Muscle layer of colon (tissue), 2 donors: ENCODE results near the gene OPCML.

Source experiments
- H3K27ac ChIP-seq: one replicate; pipeline ENCODE4 v1.7.0; 2013; ENCODE audit warnings: low read depth, mild to moderate bottlenecking, low read length, moderate library complexity
- H3K27me3 ChIP-seq, 2 donors: one replicate each; pipeline ENCODE4 v1.7.0; 2013; ENCODE audit warnings: low read length in 2 of 2, mild to moderate bottlenecking in 2 of 2; ENCODE audit not compliant: insufficient read depth in 2 of 2, control insufficient read depth in 1 of 2
- H3K36me3 ChIP-seq: one replicate; pipeline ENCODE4 v1.7.0; 2013; ENCODE audit warnings: mild to moderate bottlenecking, low read length; ENCODE audit not compliant: insufficient read depth
- H3K4me1 ChIP-seq: one replicate; pipeline ENCODE4 v1.7.0; 2013; ENCODE audit warnings: mild to moderate bottlenecking, low read length; ENCODE audit not compliant: insufficient read depth
- H3K4me3 ChIP-seq, 2 donors: one replicate each; pipeline ENCODE4 v1.7.0; 2013; ENCODE audit warnings: low read length in 2 of 2, low read depth in 1 of 2, mild to moderate bottlenecking in 1 of 2, moderate library complexity in 1 of 2
- H3K9ac ChIP-seq: one replicate; pipeline ENCODE4 v1.7.0; 2013; ENCODE audit warnings: low read length
- H3K9me3 ChIP-seq: one replicate; pipeline ENCODE4 v1.7.0; 2013; ENCODE audit warnings: mild to moderate bottlenecking, low read length
- donor health status: abdominal sarcoma.
- donor health status: Adenocarcinoma of cecum.

The OPCML gene

GRCh38 chr11:132763503-132763902 lies 768.8 kb downstream of the OPCML start:
- H3K9me3 ChIP-seq: no peaks in the 10 kb centered on the region
- no peak overlapping the region for H3K4me3 ChIP-seq
- H3K36me3 ChIP-seq: no peaks in the 10 kb centered on the region
- H3K4me1 ChIP-seq: no peaks in the 10 kb centered on the region
- no peak overlapping the region for H3K9ac ChIP-seq
- no peak overlapping the region for H3K27ac ChIP-seq
- no peaks in the 10 kb centered on the region for H3K27me3 ChIP-seq

GRCh38 chr11:132755934-132756333 lies 776.4 kb downstream of the OPCML start:
- no peaks in the 10 kb centered on the region for H3K27me3 ChIP-seq
- H3K36me3 ChIP-seq: no peaks in the 10 kb centered on the region
- H3K4me1 ChIP-seq: no peaks in the 10 kb centered on the region
- H3K9ac ChIP-seq: no peak overlapping the region
- no peak overlapping the region for H3K4me3 ChIP-seq
- no peaks in the 10 kb centered on the region for H3K9me3 ChIP-seq
- no peak overlapping the region for H3K27ac ChIP-seq

- H3K4me1 ChIP-seq: no peaks in the 10 kb centered on the region
- H3K9ac ChIP-seq: no peak overlapping the region
- no peaks in the 10 kb centered on the region for H3K27me3 ChIP-seq
- no peaks in the 10 kb centered on the region for H3K9me3 ChIP-seq
- no peaks in the 10 kb centered on the region for H3K36me3 ChIP-seq
- H3K27ac ChIP-seq: no peak overlapping the region
- no peak overlapping the region for H3K4me3 ChIP-seq
These were observed 780.6 kb downstream of the OPCML start for GRCh38 chr11:132751516-132752250.

- Histone ChIP-seq H3K27ac (no peak overlapping the region), H3K36me3 (no peaks in the 10 kb centered on the region), H3K4me1 (no peaks in the 10 kb centered on the region)
These were observed 786.0 kb downstream of the OPCML start for GRCh38 chr11:132746305-132746704.

GRCh38 chr11:132745306-132745705 lies 787.0 kb downstream of the OPCML start:
- H3K36me3 ChIP-seq: no peaks in the 10 kb centered on the region
- no peaks in the 10 kb centered on the region for H3K9me3 ChIP-seq
- no peak overlapping the region for H3K4me3 ChIP-seq
- no peaks in the 10 kb centered on the region for H3K27me3 ChIP-seq
- H3K27ac ChIP-seq: no peak overlapping the region
- H3K4me1 ChIP-seq: no peaks in the 10 kb centered on the region
- H3K9ac ChIP-seq: no peak overlapping the region

More at GRCh38 chr11:132746305-132746704, 786.0 kb downstream of the OPCML start:
- Histone ChIP-seq H3K9me3 (no peaks in the 10 kb centered on the region), H3K4me3 (no peak overlapping the region), H3K9ac (no peak overlapping the region), H3K27me3 (no peaks in the 10 kb centered on the region)

GRCh38 chr11:132744771-132745170 lies 787.5 kb downstream of the OPCML start:
- H3K9ac ChIP-seq: no peak overlapping the region
- no peaks in the 10 kb centered on the region for H3K27me3 ChIP-seq
- H3K27ac ChIP-seq: no peak overlapping the region
- H3K4me1 ChIP-seq: no peaks in the 10 kb centered on the region
- H3K36me3 ChIP-seq: no peaks in the 10 kb centered on the region
- no peaks in the 10 kb centered on the region for H3K9me3 ChIP-seq
- H3K4me3 ChIP-seq: no peak overlapping the region

GRCh38 chr11:132743601-132744000 lies 788.7 kb downstream of the OPCML start:
- no peaks in the 10 kb centered on the region for H3K36me3 ChIP-seq
- no peaks in the 10 kb centered on the region for H3K9me3 ChIP-seq
- H3K9ac ChIP-seq: no peak overlapping the region
- no peaks in the 10 kb centered on the region for H3K27me3 ChIP-seq
- H3K27ac ChIP-seq: no peak overlapping the region
- no peak overlapping the region for H3K4me3 ChIP-seq
- H3K4me1 ChIP-seq: no peaks in the 10 kb centered on the region

GRCh38 chr11:132742929-132743328 lies 789.4 kb downstream of the OPCML start:
- no peak overlapping the region for H3K27ac ChIP-seq
- no peaks in the 10 kb centered on the region for H3K9me3 ChIP-seq
- no peak overlapping the region for H3K9ac ChIP-seq
- H3K36me3 ChIP-seq: no peaks in the 10 kb centered on the region
- no peak overlapping the region for H3K4me3 ChIP-seq
- H3K4me1 ChIP-seq: no peaks in the 10 kb centered on the region
- H3K27me3 ChIP-seq: no peaks in the 10 kb centered on the region

- Histone ChIP-seq H3K36me3 (no peaks in the 10 kb centered on the region), H3K4me1 (no peaks in the 10 kb centered on the region), H3K27ac (no peak overlapping the region), H3K4me3 (no peak overlapping the region), H3K9me3 (no peaks in the 10 kb centered on the region), H3K27me3 (no peaks in the 10 kb centered on the region), H3K9ac (no peak overlapping the region)
These were observed 798.1 kb downstream of the OPCML start for GRCh38 chr11:132734217-132734616.

- H3K27ac ChIP-seq: no peak overlapping the region
- H3K9ac ChIP-seq: no peak overlapping the region
- H3K27me3 ChIP-seq: no peaks in the 10 kb centered on the region
- no peak overlapping the region for H3K4me3 ChIP-seq
- no peaks in the 10 kb centered on the region for H3K36me3 ChIP-seq
- H3K4me1 ChIP-seq: no peaks in the 10 kb centered on the region
- no peaks in the 10 kb centered on the region for H3K9me3 ChIP-seq
These were observed 804.3 kb downstream of the OPCML start for GRCh38 chr11:132728026-132728425.

GRCh38 chr11:132721526-132721925 lies 810.8 kb downstream of the OPCML start:
- no peaks in the 10 kb centered on the region for H3K9me3 ChIP-seq
- H3K27ac ChIP-seq: no peak overlapping the region
- H3K9ac ChIP-seq: no peak overlapping the region
- H3K4me3 ChIP-seq: no peak overlapping the region
- no peaks in the 10 kb centered on the region for H3K4me1 ChIP-seq
- no peaks in the 10 kb centered on the region for H3K27me3 ChIP-seq
- no peaks in the 10 kb centered on the region for H3K36me3 ChIP-seq

GRCh38 chr11:132719684-132720083 lies 812.6 kb downstream of the OPCML start:
- H3K9me3 ChIP-seq: no peaks in the 10 kb centered on the region
- H3K4me3 ChIP-seq: no peak overlapping the region
- no peak overlapping the region for H3K27ac ChIP-seq
- H3K36me3 ChIP-seq: no peaks in the 10 kb centered on the region
- H3K27me3 ChIP-seq: no peaks in the 10 kb centered on the region
- H3K9ac ChIP-seq: no peak overlapping the region
- no peaks in the 10 kb centered on the region for H3K4me1 ChIP-seq
